HG02870 (cell line): ENCODE data around the gene LRRC61.
"Not testable (repeated sequence)": the region's sequence is repeated elsewhere in the genome, so short reads cannot be mapped to it uniquely, and the experiment has no call there.

ENCODE experiments used
- ATAC-seq: cut with Tn5 transposase; IDR thresholded peaks from one replicate; pipeline ENCODE4 v1.9.1; 2021; ENCODE audit warnings: mild to moderate bottlenecking, moderate library complexity; ENCODE audit not compliant: unreplicated experiment

The LRRC61 gene

GRCh38 chr7:150307129-150307528 lies 16.0 kb upstream of the LRRC61 start:
- no peak for ATAC-seq

GRCh38 chr7:150307904-150308303 lies 15.3 kb upstream of the LRRC61 start:
- no peak for ATAC-seq

GRCh38 chr7:150308575-150308974 lies 14.6 kb upstream of the LRRC61 start:
- no peak for ATAC-seq

DNA sequence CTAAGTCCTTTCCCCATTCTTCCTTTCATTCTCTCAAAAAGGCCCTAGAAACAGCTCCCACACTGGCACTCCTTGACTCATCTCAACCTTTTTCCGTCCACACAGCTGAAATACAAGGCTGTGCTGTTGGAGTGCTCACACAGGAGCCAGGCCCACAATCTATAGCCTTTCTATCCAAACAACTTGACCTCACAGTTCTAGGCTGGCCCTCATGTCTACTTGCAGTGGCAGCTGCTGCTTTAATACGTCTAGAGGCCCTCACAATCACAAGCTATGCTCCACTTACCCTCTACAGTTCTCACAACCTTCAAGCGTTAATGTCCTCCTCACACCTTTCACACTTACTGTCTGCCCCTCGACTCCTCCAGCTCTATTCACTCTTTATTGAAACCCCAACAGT lies 12.0 kb upstream of the LRRC61 start:
- no peak for ATAC-seq

- ATAC-seq, result no peak
Measured at GRCh38 chr7:150311711-150312110, 11.4 kb upstream of the LRRC61 start.

DNA sequence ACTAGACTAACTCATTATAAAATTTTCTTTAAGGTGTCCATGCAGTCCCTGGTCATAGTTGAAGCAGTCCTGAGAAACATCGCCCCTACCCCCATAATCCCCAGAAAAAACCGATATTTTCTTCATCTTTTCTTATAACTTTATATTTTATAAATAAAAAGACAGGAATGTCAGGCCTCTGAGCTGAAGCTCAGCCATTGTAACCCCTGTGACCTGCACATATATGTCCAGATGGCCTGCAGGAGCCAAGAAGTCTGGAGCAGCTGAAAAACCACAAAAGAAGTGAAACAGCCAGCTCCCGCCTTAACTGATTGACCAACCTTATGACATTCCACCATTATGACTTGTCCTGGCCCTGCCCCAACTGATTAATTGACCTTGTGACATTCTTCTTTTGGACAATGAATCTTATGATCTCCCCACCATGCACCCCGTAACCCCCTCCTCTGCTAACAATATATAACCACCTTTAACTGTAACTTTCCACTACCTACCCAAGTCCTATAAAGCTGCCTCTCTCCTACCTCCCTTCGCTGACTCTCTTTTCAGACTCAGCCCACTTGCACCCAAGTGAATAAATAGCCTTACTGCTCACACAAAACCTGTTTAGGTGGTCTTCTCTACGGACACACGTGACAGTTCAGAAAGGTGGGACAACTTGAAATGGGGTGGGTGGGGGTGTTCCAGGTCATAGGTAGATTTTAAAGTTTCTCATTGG lies 10.3 kb upstream of the LRRC61 start:
- not testable (repeated sequence) for ATAC-seq

DNA sequence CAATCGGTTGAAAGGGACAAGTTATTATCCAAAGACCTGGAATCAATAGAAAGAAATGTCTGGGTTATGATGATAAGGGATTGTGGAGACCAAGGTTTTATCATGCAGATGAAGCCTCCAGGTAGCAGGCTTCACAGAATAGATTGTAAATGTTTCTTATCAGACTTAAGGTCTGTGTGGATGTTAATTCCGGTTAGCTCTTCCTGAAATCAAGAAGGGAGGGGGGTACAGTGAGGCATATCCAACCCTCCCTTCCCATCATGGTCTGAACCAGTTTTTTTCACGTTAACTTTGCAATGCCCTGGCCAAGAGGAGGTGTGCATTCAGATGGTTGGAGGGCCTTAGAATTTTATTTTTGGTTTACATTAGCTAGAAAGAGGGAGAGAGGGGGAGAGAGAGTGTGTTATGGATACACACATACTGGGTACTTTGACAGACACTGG lies 9.8 kb upstream of the LRRC61 start:
- ATAC-seq, result no peak

DNA sequence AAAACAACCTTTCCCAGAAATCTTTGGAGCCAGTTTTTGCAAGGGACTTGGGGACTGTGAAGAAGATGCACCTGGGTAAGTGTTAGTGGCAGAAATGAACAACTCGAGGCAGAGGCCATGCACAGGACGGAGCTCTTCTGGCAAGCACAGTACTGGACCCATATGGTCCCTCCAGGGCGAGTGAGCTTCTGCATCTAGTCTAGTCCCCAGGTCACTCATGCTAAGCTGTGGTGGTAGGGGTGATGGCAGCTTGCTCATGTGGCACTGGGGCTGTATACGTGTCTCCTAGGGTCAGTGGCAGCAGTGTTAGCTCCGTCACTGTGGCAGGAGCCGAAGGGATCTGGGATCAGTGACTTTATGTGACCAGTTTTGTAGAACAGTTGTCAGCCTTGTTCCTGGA lies 9.3 kb upstream of the LRRC61 start:
- no peak for ATAC-seq

- ATAC-seq, result no peak
Measured at GRCh38 chr7:150314639-150315239, 8.4 kb upstream of the LRRC61 start.

DNA sequence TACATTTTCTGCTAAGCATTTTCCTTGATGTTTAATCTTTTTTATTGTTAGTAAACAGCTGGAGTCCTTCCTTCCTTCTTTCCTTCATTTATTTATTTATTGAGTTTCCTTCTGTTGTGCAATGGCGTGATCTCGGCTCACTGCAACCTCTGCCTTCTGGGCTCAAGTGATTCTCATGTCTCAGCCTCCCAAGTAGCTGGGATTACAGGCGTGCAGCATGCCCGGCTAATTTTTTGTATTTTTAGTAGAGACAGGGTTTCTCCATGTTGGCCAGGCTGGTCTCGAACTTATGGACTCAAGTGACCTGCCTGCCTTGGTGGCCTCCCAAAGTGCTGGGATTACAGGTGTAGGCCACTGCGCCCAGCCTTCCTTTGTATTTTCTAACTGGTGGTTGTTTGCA lies 6.2 kb upstream of the LRRC61 start:
- ATAC-seq, result not testable (repeated sequence)

- ATAC-seq, result no peak
Measured at GRCh38 chr7:150317748-150318444, 5.3 kb upstream of the LRRC61 start.

DNA sequence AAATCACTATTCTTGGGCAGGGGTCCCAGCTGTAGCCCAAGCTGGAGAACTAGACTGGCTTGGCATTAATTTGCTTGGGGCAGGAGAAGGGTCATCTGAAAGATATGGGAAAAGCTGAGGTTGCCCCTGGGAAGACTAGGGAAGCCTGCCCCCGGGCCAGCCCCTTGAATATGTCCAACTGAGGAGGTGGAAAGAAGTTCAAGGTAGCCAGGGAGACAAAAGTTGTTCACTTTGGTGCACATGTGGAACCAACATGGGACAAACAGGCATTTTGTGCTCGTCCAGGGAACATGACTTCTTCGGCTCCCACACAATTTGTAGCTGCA lies 1.4 kb upstream of the LRRC61 start:
- ATAC-seq, result no peak

DNA sequence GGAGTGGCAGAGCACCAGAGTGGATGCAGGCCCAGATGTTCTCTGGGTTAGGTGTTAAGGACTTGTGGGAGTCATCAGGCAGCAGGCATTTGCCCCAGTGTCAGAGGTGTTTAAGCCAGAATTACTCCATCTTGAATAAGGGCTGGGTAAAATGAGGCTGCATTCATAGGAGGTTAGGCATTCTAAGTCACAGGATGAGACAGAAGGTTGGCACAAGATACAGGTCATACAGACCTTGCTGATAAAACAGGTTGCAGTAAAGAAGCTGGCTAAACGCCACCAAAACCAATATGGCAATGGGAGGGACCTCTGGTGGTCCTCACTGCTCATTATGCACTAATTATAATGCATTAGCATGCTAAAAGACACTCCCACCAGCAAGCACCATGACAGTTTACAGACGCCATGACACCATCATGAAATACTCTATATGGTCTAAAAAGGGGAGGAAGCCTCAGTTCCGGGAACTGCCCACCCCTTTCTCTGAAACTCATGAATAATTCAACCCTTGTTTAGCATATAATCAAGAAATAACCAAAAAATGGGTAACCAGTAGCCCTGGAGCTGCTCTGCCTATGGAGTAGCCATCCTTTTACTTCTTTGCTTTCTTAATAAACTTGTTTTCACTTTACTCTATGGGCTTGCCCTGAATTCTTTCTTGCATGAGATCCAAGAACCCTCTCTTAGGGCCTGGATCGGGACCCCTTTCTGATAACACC lies 882 bp upstream of the LRRC61 start:
- ATAC-seq, result no peak

- peak; percentile 16 for ATAC-seq
Measured at GRCh38 chr7:150323682-150324372, 672 bp downstream of the LRRC61 start.

DNA sequence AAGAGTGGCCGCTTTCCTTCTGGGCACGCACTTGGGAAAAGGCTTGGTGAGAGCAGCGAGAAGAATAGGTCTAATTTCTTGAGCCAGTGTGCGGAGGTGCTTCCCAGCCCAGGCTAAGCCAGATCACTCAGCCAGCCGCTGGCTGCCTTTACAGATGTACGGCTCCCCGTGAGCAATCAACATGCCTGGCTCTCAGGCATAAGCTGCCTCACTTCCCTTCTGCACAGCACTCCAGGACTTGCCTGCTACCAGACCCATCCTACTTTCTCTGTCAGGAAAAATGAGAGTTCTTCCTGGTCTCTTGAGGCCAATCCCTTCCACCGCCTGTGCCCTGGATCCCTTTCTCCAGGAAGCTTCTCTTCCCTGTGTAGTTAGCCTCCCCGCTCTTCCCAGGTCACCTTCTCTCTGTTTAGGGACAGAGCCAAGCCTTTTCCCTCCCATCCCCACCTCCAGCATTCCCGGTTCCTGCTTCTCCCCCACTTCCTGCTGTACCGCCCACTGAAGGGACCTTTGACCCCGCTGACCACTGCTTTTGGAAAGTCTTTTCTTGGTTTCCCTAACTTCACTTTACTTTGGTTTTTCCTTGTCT lies 1.3 kb downstream of the LRRC61 start:
- ATAC-seq, result no peak

- ATAC-seq, result no peak
Measured at GRCh38 chr7:150325110-150325611, 2.0 kb downstream of the LRRC61 start.

DNA sequence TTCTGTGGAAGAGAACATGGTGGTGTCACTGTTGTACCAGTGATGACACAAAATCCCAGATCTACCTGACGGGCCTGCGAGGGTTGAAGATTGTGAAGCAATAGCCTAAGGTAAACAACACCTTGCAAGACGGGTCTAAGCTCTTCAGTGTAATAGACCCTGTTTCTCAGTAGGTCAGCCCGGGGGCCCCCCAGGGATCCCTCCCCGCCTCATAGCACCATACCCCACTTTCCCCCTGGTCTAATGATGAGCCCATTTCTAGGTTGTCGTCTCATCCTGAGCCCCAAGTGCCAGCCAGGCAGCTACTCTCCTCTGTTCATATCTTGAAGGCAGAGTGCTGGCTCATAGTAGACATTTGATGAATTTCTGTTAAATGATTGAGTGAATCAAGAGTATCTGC lies 2.7 kb downstream of the LRRC61 start:
- ATAC-seq, result no peak

DNA sequence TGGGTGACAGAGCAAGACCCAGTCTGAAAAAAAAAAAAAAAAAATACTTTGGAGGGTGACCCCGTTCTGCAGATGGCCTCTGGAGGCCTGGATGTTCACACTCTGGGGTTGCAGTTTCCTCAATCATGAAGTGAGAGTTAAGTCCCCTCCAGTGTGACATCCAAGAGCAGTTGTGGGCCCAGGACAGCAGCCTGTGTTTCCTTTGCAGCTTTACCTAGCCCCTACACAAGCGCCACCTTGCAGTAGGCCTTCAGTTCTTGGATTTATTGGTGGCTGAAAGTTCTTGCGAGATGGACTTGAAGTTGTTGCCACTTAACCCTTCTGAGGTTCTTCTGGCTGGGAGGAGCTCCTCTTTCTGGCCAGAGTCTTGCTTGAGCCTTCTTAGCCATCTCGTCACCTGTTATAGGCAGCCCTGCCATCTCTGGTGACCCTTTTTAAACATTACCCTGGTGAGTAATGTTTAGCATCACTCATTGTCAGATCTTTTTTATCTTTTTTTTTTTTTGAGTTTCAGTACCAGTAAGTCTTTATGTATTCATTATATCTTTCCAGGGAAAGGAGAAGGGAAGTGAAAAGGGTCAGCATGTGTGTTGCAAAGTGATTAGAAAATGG lies 3.6 kb downstream of the LRRC61 start:
- no peak for ATAC-seq

DNA sequence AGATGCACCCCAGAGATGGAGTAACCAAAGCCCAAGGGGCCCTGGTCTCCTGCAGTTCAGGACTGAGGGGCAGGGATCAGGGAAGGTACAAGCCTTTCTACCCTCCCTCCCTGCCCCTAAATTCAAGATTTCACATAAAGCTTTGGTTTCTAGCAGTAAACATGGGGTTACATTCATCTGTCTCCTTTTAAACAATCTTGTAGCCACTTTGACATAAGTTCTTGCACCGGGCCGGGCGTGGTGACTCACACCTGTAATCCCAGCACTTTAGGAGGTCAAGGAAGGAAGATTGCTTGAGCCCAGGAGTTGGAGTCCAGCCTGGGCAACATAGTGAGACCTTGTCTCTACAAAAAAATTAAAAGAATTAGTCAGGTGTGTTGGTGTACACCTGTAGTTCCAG lies 4.2 kb downstream of the LRRC61 start:
- no peak for ATAC-seq
